Neural cell (in vitro differentiated cells): Measurements from ENCODE around the gene THRAP3. TPM values are rescaled to one million over a fixed set of nuclear protein-coding genes. Genes with fewer than 3 reads are reported as not detected.

Experiments used
- H2AFZ ChIP-seq: fragments of 200-600, 300-800 bp; sonication (generic), shearing (Covaris generic); 2 replicates; pipeline ENCODE4 v1.6.0; 2014; ENCODE audit warnings: low read depth, mild to moderate bottlenecking, antibody characterized with exemption, low read length, moderate library complexity
- H3F3A ChIP-seq: fragments of 200-600 bp; shearing (Covaris generic); 2 replicates; pipeline ENCODE4 v1.6.1; 2016; ENCODE audit warnings: mild to moderate bottlenecking, moderate library complexity, mixed read lengths, antibody characterized with exemption, low read length; ENCODE audit not compliant: insufficient read depth, poor library complexity, severe bottlenecking
- H3K27ac ChIP-seq: fragments of 200-600, 300-800 bp; sonication (generic), shearing (Covaris generic); 2 replicates; pipeline ENCODE4 v1.5.1; 2014; ENCODE audit warnings: mild to moderate bottlenecking, low read length, moderate library complexity
- H3K27me3 ChIP-seq: fragments of 300-800, 200-600 bp; sonication (generic), shearing (Covaris generic); 2 replicates; pipeline ENCODE4 v1.6.0; 2014; ENCODE audit warnings: mild to moderate bottlenecking, low read depth, low read length, moderate library complexity; ENCODE audit not compliant: insufficient read depth
- H3K36me3 ChIP-seq: fragments of 300-800, 200-600 bp; sonication (generic), shearing (Covaris generic); 2 replicates; pipeline ENCODE4 v1.5.1; 2014; ENCODE audit warnings: mild to moderate bottlenecking, antibody characterized with exemption, low read length, moderate library complexity; ENCODE audit not compliant: insufficient read depth
- H3K4me2 ChIP-seq: fragments of 300-800, 200-600 bp; sonication (generic), shearing (Covaris generic); 2 replicates; pipeline ENCODE4 v1.6.0; 2014; ENCODE audit warnings: mild to moderate bottlenecking, low read length
- H3K4me3 ChIP-seq: fragments of 300-800, 200-600 bp; sonication (generic), shearing (Covaris generic); 2 replicates; pipeline ENCODE4 v1.5.1; 2014; ENCODE audit warnings: mild to moderate bottlenecking, low read length, moderate library complexity
- H3K79me2 ChIP-seq: fragments of 200-600 bp; shearing (Covaris generic); replicated peaks from 2 replicates; pipeline ENCODE4 v1.6.0; 2014; ENCODE audit warnings: mild to moderate bottlenecking, low read length, moderate library complexity; ENCODE audit not compliant: insufficient read depth
- H3K9ac ChIP-seq: fragments of 300-800, 200-600 bp; sonication (generic), shearing (Covaris generic); 2 replicates; pipeline ENCODE4 v1.6.1; 2016; ENCODE audit warnings: mild to moderate bottlenecking, low read length, mixed read lengths
- H3K9me2 ChIP-seq: fragments of 200-600 bp; shearing (Covaris generic); 2 replicates; pipeline ENCODE4 v1.6.1; 2016; ENCODE audit warnings: mild to moderate bottlenecking, low read length, mixed read lengths; ENCODE audit not compliant: insufficient read depth
- H3K9me3 ChIP-seq: fragments of 200-600, 300-800 bp; sonication (generic), shearing (Covaris generic); 2 replicates; pipeline ENCODE4 v1.6.1; 2016; ENCODE audit warnings: mild to moderate bottlenecking, mixed run types, low read length, moderate library complexity, mixed read lengths
- H4K20me1 ChIP-seq: fragments of 200-600 bp; shearing (Covaris generic); 2 replicates; pipeline ENCODE4 v1.6.1; 2016; ENCODE audit warnings: mild to moderate bottlenecking, mixed run types; ENCODE audit not compliant: insufficient read depth
- EP300 ChIP-seq: fragments of 450-650 bp; conservative IDR thresholded peaks from 2 replicates; pipeline ENCODE4 v1.6.1; 2014; ENCODE audit warnings: antibody characterized with exemption, mild to moderate bottlenecking, moderate library complexity; ENCODE audit not compliant: poor library complexity, severe bottlenecking
- EZH2 ChIP-seq: fragments of 200-600, 300-800 bp; shearing (Covaris generic), sonication (generic); IDR thresholded peaks from 2 replicates; pipeline ENCODE4 v1.6.1; 2014; ENCODE audit warnings: antibody characterized with exemption, low read length, borderline replicate concordance, mild to moderate bottlenecking; ENCODE audit not compliant: insufficient read depth, poor library complexity, severe bottlenecking
- MXI1 ChIP-seq: fragments of 450-650 bp; conservative IDR thresholded peaks from 2 replicates; pipeline ENCODE4 v1.6.1; 2014; ENCODE audit warnings: antibody characterized with exemption, mild to moderate bottlenecking; ENCODE audit not compliant: poor library complexity, severe bottlenecking
- POLR2AphosphoS5 ChIP-seq: IDR thresholded peaks from 2 replicates; pipeline ENCODE4 v1.6.1; 2012
- RAD21 ChIP-seq: fragments of 450-650 bp; conservative IDR thresholded peaks from 2 replicates; pipeline ENCODE4 v1.6.1; 2014; ENCODE audit warnings: antibody characterized with exemption, mild to moderate bottlenecking, moderate library complexity
- REST ChIP-seq: IDR thresholded peaks from 2 replicates; pipeline ENCODE4 v1.6.1; 2012; ENCODE audit warnings: borderline replicate concordance
- SMC3 ChIP-seq: fragments of 450-650 bp; conservative IDR thresholded peaks from 2 replicates; pipeline ENCODE4 v1.6.1; 2014; ENCODE audit warnings: antibody characterized with exemption, mild to moderate bottlenecking, moderate library complexity; ENCODE audit not compliant: poor library complexity
- TAF1 ChIP-seq: IDR thresholded peaks from 2 replicates; pipeline ENCODE4 v1.6.1; 2012; ENCODE audit warnings: low read depth
- polyA plus RNA-seq: library from polyadenylated mRNA; depleted of rRNA; stranded (reverse); fragments of >200 nt; gene quantifications from 2 replicates; pipeline ENCODE4 v1.2.3, GENCODE V29; 2014
- TF ChIP-seq, protein P1 (sequence below): fragments of 450-650 bp; IDR thresholded peaks from 2 replicates; pipeline ENCODE4 v1.5.1; 2014; ENCODE audit warnings: antibody characterized with exemption, mild to moderate bottlenecking, moderate library complexity; ENCODE audit not compliant: poor library complexity, severe bottlenecking

THRAP3 gene
- polyA plus RNA-seq, 1 donor from 2014 or later = 54.4 TPM

- no peaks in the 10 kb centered on the region for H4K20me1 ChIP-seq
- H3K36me3 ChIP-seq = no peaks in the 10 kb centered on the region
- H2AFZ ChIP-seq = no peak overlapping the region
- H3K79me2 ChIP-seq = no peaks in the 10 kb centered on the region
- H3K9me2 ChIP-seq = no peaks in the 10 kb centered on the region
- no peak overlapping the region for H3K4me2 ChIP-seq
- TF ChIP-seq EP300 (no peak), RAD21 (no peak), MXI1 (no peak), REST (no peak), EZH2 (no peak), TAF1 (no peak), POLR2AphosphoS5 (no peak), SMC3 (no peak)
- TF ChIP-seq, protein P1, sequence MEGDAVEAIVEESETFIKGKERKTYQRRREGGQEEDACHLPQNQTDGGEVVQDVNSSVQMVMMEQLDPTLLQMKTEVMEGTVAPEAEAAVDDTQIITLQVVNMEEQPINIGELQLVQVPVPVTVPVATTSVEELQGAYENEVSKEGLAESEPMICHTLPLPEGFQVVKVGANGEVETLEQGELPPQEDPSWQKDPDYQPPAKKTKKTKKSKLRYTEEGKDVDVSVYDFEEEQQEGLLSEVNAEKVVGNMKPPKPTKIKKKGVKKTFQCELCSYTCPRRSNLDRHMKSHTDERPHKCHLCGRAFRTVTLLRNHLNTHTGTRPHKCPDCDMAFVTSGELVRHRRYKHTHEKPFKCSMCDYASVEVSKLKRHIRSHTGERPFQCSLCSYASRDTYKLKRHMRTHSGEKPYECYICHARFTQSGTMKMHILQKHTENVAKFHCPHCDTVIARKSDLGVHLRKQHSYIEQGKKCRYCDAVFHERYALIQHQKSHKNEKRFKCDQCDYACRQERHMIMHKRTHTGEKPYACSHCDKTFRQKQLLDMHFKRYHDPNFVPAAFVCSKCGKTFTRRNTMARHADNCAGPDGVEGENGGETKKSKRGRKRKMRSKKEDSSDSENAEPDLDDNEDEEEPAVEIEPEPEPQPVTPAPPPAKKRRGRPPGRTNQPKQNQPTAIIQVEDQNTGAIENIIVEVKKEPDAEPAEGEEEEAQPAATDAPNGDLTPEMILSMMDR = no peak
- H3K27ac ChIP-seq = no peak overlapping the region
- no peak overlapping the region for H3K9ac ChIP-seq
- H3K9me3 ChIP-seq = no peaks in the 10 kb centered on the region
- peaks cover 37% of the 10 kb centered on the region for H3K27me3 ChIP-seq
- H3F3A ChIP-seq = no peaks in the 10 kb centered on the region
- H3K4me3 ChIP-seq = no peak overlapping the region
Observed at GRCh38 chr1:36322041-36322785, 98.0 kb downstream of the THRAP3 start.

GRCh38 chr1:36322786-36323635, 98.8 kb downstream of the THRAP3 start:
- Histone ChIP-seq H3K79me2 (no peaks in the 10 kb centered on the region), H3F3A (no peaks in the 10 kb centered on the region), H3K36me3 (no peaks in the 10 kb centered on the region), H3K27me3 (peaks cover 37% of the 10 kb centered on the region), H4K20me1 (no peaks in the 10 kb centered on the region), H3K9ac (no peak overlapping the region), H3K4me3 (peak overlapping the region; percentile 45), H2AFZ (no peak overlapping the region), H3K9me2 (no peaks in the 10 kb centered on the region), H3K4me2 (no peak overlapping the region), H3K9me3 (no peaks in the 10 kb centered on the region), H3K27ac (no peak overlapping the region)
- TF ChIP-seq EZH2 (no peak), SMC3 (no peak), MXI1 (no peak), REST (no peak), TAF1 (no peak), POLR2AphosphoS5 (no peak), EP300 (no peak), RAD21 (no peak)
- TF ChIP-seq, protein P1 = no peak
